Measurements from ENCODE around the gene KRT74. TPM values are rescaled to one million over a fixed set of nuclear protein-coding genes. Genes with fewer than 3 reads are reported as not detected.

KRT74 gene
- total RNA-seq, 2 experiments from 2014 or later: not detected

DNA sequence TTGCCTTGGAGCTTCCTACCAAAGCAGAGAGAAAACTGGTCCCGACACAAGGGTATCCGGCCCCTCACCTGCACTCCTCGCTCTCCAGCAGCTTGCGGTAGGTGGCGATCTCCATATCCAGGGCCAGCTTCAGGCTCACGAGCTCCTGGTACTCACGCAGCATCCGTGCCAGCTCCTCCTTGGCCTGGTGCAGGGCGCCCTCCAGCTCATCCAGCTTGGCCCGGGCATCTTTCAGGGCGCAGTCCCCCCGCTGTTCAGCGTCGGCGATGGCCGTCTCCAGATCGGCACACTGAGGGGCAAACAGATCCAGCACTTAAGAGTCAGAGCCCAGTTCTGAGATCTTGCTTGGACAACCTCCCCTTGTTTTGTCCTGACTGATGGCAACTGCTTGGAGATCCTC, 13.9 kb upstream of the KRT74 start:
- Mint-ChIP-seq H3K4me1 (ENCODE audit: low read depth) (peaks cover 36% of the 10 kb centered on the region), H3K36me3 (ENCODE audit: low read depth) (no peaks in the 10 kb centered on the region), H3K27me3 (no peaks in the 10 kb centered on the region), H3K27ac (no peak overlapping the region), H3K4me3 (no peak overlapping the region), H3K9me3 (no peaks in the 10 kb centered on the region)
- POLR2A ChIA-PET: no interaction called here
- intact Hi-C loops (cut with micrococcal nuclease): no loop called here
- no peak for DNase-seq
- CTCF ChIA-PET: interaction anchor here (17.8 kb wide), 1 partner anchor 289 kb away, joined by 325 read pairs; no protein-coding TSS in a partner anchor
- ATAC-seq: no peak
- TF ChIP-seq, protein P1, sequence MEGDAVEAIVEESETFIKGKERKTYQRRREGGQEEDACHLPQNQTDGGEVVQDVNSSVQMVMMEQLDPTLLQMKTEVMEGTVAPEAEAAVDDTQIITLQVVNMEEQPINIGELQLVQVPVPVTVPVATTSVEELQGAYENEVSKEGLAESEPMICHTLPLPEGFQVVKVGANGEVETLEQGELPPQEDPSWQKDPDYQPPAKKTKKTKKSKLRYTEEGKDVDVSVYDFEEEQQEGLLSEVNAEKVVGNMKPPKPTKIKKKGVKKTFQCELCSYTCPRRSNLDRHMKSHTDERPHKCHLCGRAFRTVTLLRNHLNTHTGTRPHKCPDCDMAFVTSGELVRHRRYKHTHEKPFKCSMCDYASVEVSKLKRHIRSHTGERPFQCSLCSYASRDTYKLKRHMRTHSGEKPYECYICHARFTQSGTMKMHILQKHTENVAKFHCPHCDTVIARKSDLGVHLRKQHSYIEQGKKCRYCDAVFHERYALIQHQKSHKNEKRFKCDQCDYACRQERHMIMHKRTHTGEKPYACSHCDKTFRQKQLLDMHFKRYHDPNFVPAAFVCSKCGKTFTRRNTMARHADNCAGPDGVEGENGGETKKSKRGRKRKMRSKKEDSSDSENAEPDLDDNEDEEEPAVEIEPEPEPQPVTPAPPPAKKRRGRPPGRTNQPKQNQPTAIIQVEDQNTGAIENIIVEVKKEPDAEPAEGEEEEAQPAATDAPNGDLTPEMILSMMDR (IDR thresholded peaks at IDR 0.05): no peak

DNA sequence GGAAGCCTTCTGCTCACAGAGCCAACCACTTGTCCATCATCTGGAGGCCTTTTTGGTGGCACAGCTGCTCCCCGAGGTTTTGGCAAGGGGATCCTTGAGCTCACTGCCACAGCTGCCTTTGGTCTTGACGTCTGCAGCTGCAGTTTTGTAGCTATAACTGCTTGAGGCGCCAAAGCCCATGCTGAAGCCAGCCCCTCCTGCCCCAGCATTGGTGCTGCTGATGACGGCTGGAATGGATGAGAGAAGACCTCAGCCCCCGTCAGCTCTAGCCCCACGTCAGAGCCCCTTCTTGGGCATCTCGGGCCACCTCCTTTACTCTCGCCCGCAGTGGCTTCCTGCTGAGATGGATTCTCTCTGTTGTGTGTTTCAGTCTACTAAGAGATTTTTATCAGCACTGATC, 12.3 kb upstream of the KRT74 start:
- ChIA-PET POLR2A (no interaction called here), CTCF (interaction anchor here (0.9 to 17.8 kb wide), 8 partner anchors 9 to 299 kb away, joined by 3 to 325 read pairs (median 4); partner anchors contain the start of gene KRT1)
- Mint-ChIP-seq H3K4me3 (no peak overlapping the region), H3K27me3 (no peaks in the 10 kb centered on the region), H3K36me3 (ENCODE audit: low read depth) (no peaks in the 10 kb centered on the region), H3K27ac (no peak overlapping the region), H3K9me3 (no peaks in the 10 kb centered on the region), H3K4me1 (ENCODE audit: low read depth) (peaks cover 33% of the 10 kb centered on the region)
- peak; percentile 73 for DNase-seq
- intact Hi-C loops (cut with micrococcal nuclease): no loop called here
- peak; percentile 85 for ATAC-seq
- TF ChIP-seq, protein P1 (IDR thresholded peaks at IDR 0.05): no peak

DNA sequence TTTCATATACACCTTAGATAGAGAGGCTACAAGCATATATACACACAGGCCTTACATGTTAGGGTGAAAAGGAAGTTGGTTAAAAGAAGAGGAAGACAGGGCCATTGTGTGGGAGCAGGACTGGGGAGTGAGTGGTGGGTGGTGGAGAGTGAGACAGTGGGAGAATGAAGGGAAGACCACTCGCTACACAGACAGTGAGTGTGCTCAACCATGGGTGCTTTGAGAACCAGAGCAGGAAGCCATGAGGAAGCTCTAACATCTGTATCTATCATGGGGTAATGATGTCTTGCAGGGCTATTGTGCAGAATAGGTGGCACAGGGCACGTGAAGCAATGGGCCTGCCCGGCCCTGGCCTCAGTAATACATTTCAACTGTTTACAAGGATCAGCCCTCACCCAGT, 11.4 kb upstream of the KRT74 start:
- intact Hi-C loops (cut with micrococcal nuclease): no loop called here
- Mint-ChIP-seq H3K27me3 (no peaks in the 10 kb centered on the region), H3K4me1 (ENCODE audit: low read depth) (peaks cover 37% of the 10 kb centered on the region), H3K9me3 (no peaks in the 10 kb centered on the region), H3K36me3 (ENCODE audit: low read depth) (no peaks in the 10 kb centered on the region), H3K4me3 (no peak overlapping the region), H3K27ac (no peak overlapping the region)
- CTCF ChIA-PET: interaction anchor here (0.9 to 17.8 kb wide), 8 partner anchors 8 to 300 kb away, joined by 3 to 325 read pairs (median 4); partner anchors contain the start of gene KRT1
- POLR2A ChIA-PET: no interaction called here
- ATAC-seq (no peak), DNase-seq (no peak)
- TF ChIP-seq, protein P1 (IDR thresholded peaks at IDR 0.05): no peak

DNA sequence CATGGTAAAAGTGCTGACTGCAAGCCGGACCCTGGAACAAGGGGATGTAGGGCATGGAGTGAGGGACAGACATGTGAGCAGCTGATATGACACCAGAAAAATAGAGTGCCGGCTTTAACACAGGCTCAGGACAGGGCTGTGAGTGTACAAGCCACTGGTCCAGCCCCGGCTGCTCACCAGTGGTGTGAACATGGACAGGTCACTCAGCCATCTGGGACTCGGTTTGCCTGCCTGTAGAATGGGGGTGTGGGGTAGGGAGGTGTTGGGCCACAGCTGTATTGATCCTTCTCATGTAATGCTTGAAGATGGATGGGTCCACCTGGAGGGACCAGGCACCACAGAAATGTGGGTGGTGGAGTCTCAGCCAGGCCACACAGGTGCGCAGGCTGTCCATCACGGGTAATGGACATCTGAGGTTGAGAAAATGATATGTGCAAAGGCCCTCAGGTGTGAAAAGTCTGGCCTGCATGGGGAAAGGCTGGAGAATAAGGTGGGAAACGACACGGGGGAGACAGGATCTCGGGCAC, 10.6 kb upstream of the KRT74 start:
- CTCF ChIA-PET: interaction anchor here (0.6 to 17.8 kb wide), 16 partner anchors 8 to 430 kb away, joined by 3 to 325 read pairs (median 5); partner anchors contain the start of gene KRT1

DNA sequence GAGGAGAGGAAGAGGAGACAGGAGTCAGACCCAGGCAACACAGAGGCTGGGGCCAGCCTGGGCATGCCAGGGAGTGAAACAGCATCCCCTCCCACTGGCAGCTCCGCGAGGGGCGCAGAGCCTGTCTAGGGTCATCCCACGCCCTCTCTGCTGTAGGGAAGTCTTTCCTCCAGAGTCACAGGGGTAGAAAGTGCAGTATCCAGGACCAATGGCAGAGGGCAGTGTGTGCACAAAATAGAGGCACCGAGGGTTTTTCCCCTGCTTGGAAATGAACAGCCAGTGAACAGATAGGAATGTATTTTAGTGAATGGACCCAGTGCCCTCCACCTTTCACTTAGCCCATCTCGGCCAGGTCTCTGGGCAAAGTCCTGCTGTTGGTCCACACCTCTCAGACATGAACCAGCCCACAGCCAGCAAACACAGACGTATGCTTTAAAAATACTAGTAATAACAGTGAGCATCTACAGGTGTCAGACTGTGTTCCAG, 9.4 kb upstream of the KRT74 start:
- POLR2A ChIA-PET: no interaction called here
- H3K27ac Mint-ChIP-seq: no peak overlapping the region
- H3K9me3 Mint-ChIP-seq: no peaks in the 10 kb centered on the region
- H3K4me3 Mint-ChIP-seq: no peak overlapping the region
- no peaks in the 10 kb centered on the region for H3K27me3 Mint-ChIP-seq
- TF ChIP-seq, protein P1 (IDR thresholded peaks at IDR 0.05): peak; percentile 77
- ATAC-seq (peak; percentile 83), DNase-seq (peak; percentile 82)
- intact Hi-C loops (cut with micrococcal nuclease): loop anchor here (2.0 kb wide), 1 partner anchor 288 kb away; no protein-coding TSS in a partner anchor
- CTCF ChIA-PET: interaction anchor here (0.9 to 17.8 kb wide), 25 partner anchors 9 to 397 kb away, joined by 3 to 325 read pairs (median 4); partner anchors contain the start of gene KRT74
- H3K36me3 Mint-ChIP-seq (ENCODE audit: low read depth): no peaks in the 10 kb centered on the region
- peaks cover 34% of the 10 kb centered on the region for H3K4me1 Mint-ChIP-seq (ENCODE audit: low read depth)

More for the DNA sequence above, 10.6 kb upstream of the KRT74 start:
- Mint-ChIP-seq H3K27ac (no peak overlapping the region), H3K4me1 (ENCODE audit: low read depth) (peaks cover 34% of the 10 kb centered on the region), H3K27me3 (no peaks in the 10 kb centered on the region), H3K9me3 (no peaks in the 10 kb centered on the region), H3K4me3 (no peak overlapping the region), H3K36me3 (ENCODE audit: low read depth) (no peaks in the 10 kb centered on the region)
- TF ChIP-seq, protein P1 (IDR thresholded peaks at IDR 0.05): no peak
- ATAC-seq (no peak), DNase-seq (no peak)
- POLR2A ChIA-PET: interaction anchor here (0.6 kb wide), 1 partner anchor 40 kb away, joined by 3 read pairs; no protein-coding TSS in a partner anchor
- intact Hi-C loops (cut with micrococcal nuclease): no loop called here

All from activated CD8-positive, alpha-beta T cell treated with anti-CD3 and anti-CD28 coated beads for 36 hours (primary cell).